CD14-positive monocyte (primary cell): Measurements from ENCODE around the gene CPLANE2. TPM values are rescaled to one million over a fixed set of nuclear protein-coding genes. Genes with fewer than 3 reads are reported as not detected.
"Not testable (repeated sequence)": the region's sequence is repeated elsewhere in the genome, so short reads cannot be mapped to it uniquely, and the experiment has no call there.

Source experiments
- DNase-seq, 3 donors: peaks; one replicate each; pipeline ENCODE4 v3.0.0-alpha.2; 2011 to 2022
- H2AFZ ChIP-seq: 2 replicates; pipeline ENCODE4 v1.6.0; 2012; ENCODE audit warnings: mild to moderate bottlenecking, low read depth, low read length, inconsistent platforms; ENCODE audit not compliant: insufficient read depth, poor library complexity, severe bottlenecking
- H3K27ac ChIP-seq, 2 donors: 1 replicate in 1 of 2; 2 replicates in 1 of 2; pipeline ENCODE4 v1.5.1; 2012 to 2013; ENCODE audit warnings: low read length in 2 of 2, control low read depth in 1 of 2, inconsistent platforms in 1 of 2, low read depth in 1 of 2, mild to moderate bottlenecking in 1 of 2
- H3K27me3 ChIP-seq, 2 donors: one replicate each; pipeline versions ENCODE4 v1.6.0 to v1.6.1; 2011 to 2013; ENCODE audit warnings: low read length in 2 of 2; ENCODE audit not compliant: control insufficient read depth in 2 of 2, insufficient read depth in 2 of 2
- H3K36me3 ChIP-seq, 2 donors: replicated peaks in 1 of 2; 1 replicate in 1 of 2; 2 replicates in 1 of 2; pipeline versions ENCODE4 v1.5.1 to v1.6.1; 2012 to 2013; ENCODE audit warnings: low read length in 2 of 2, control low read depth in 1 of 2, inconsistent platforms in 1 of 2, mild to moderate bottlenecking in 1 of 2; ENCODE audit not compliant: insufficient read depth in 2 of 2, control insufficient read depth in 1 of 2
- H3K4me1 ChIP-seq, 2 donors: 1 replicate in 1 of 2; 2 replicates in 1 of 2; pipeline versions ENCODE4 v1.5.1 to v1.6.1; 2012 to 2013; ENCODE audit warnings: low read length in 2 of 2, control low read depth in 1 of 2, inconsistent platforms in 1 of 2, mild to moderate bottlenecking in 1 of 2, moderate library complexity in 1 of 2; ENCODE audit not compliant: insufficient read depth in 2 of 2, control insufficient read depth in 1 of 2
- H3K4me2 ChIP-seq: replicated peaks from 2 replicates; pipeline ENCODE3; 2012; ENCODE audit warnings: low read length, moderate library complexity, mild to moderate bottlenecking; ENCODE audit not compliant: poor library complexity, severe bottlenecking; ENCODE audit errors: extremely low read depth
- H3K4me3 ChIP-seq, 3 experiments: fragments of 200-600 bp in 1 of 3; sonication (generic) in 1 of 3; replicated peaks in 1 of 3; 1 replicate in 2 of 3; 2 replicates in 1 of 3; pipeline ENCODE4 v1.5.1; 2011 to 2013; ENCODE audit warnings: low read length in 3 of 3, mild to moderate bottlenecking in 3 of 3, control low read depth in 2 of 3, low read depth in 2 of 3, inconsistent platforms in 1 of 3, moderate library complexity in 1 of 3
- H3K79me2 ChIP-seq: 2 replicates; pipeline ENCODE4 v1.6.0; 2012; ENCODE audit warnings: mild to moderate bottlenecking, control low read depth, inconsistent platforms, low read length, moderate library complexity; ENCODE audit not compliant: insufficient read depth
- H3K9ac ChIP-seq: 2 replicates; pipeline ENCODE4 v1.6.0; 2017; ENCODE audit warnings: low read length, mild to moderate bottlenecking; ENCODE audit not compliant: insufficient read depth, poor library complexity, severe bottlenecking
- H3K9me3 ChIP-seq, 2 donors: replicated peaks in 1 of 2; 1 replicate in 1 of 2; 2 replicates in 1 of 2; pipeline versions ENCODE4 v1.5.1 to v1.6.1; 2012 to 2013; ENCODE audit warnings: low read length in 2 of 2, control low read depth in 1 of 2; ENCODE audit not compliant: control insufficient read depth in 1 of 2, insufficient read depth in 1 of 2
- H4K20me1 ChIP-seq: 2 replicates; pipeline ENCODE4 v1.6.0; 2012; ENCODE audit warnings: mild to moderate bottlenecking, low read length, control low read depth, moderate library complexity; ENCODE audit not compliant: insufficient read depth
- H3K27ac Mint-ChIP-seq, 7 donors: one replicate each; pipeline ENCODE4 v1.8.0; 2020; ENCODE audit warnings: mild to moderate bottlenecking in 7 of 7, mixed read lengths in 7 of 7, moderate library complexity in 6 of 7, inconsistent platforms in 2 of 7
- H3K27me3 Mint-ChIP-seq, 3 donors: one replicate each; pipeline ENCODE4 v1.8.0; 2021 to 2022; ENCODE audit warnings: low read depth in 3 of 3, mild to moderate bottlenecking in 3 of 3, mixed read lengths in 3 of 3, moderate library complexity in 3 of 3, inconsistent platforms in 1 of 3
- H3K36me3 Mint-ChIP-seq, 2 donors: one replicate each; pipeline ENCODE4 v1.8.0; 2020; ENCODE audit warnings: mixed read lengths in 2 of 2, inconsistent platforms in 1 of 2, mild to moderate bottlenecking in 1 of 2
- H3K4me1 Mint-ChIP-seq: one replicate; pipeline ENCODE4 v1.8.0; 2020; ENCODE audit warnings: mild to moderate bottlenecking, mixed read lengths
- H3K4me3 Mint-ChIP-seq, 2 donors: one replicate each; pipeline ENCODE4 v1.8.0; 2020; ENCODE audit warnings: mild to moderate bottlenecking in 2 of 2, mixed read lengths in 2 of 2, moderate library complexity in 1 of 2
- H3K9me3 Mint-ChIP-seq, 7 donors: one replicate each; pipeline ENCODE4 v1.8.0; 2020 to 2022; ENCODE audit warnings: mixed read lengths in 7 of 7, mild to moderate bottlenecking in 6 of 7, moderate library complexity in 6 of 7, inconsistent platforms in 2 of 7
- WGBS: methylation state at CpG from one replicate; pipeline ENCODE4 v1.1.5; 2013; ENCODE audit warnings: missing lambda C conversion rate; ENCODE audit not compliant: insufficient coverage; 5-methylcytosine and 5-hydroxymethylcytosine counted together
- intact Hi-C, 2 donors: fragments of 100-400 bp; cut with micrococcal nuclease; formaldehyde crosslinking; loops; one replicate each; pipeline versions ENCODE4 v1.15.0 to v1.15.1; 2023
- polyA plus RNA-seq, 3 donors: library from polyadenylated mRNA; depleted of rRNA in 1 of 3; unstranded in 2 of 3; stranded (reverse) in 1 of 3; fragments of 300-500 nt in 2 of 3; fragments of >200 nt in 1 of 3; fragmentation: Illumina TruSeq in 2 of 3; gene quantifications; 1 replicate in 2 of 3; 2 replicates in 1 of 3; pipeline ENCODE4 v1.2.3, GENCODE V29; 2012 to 2021
- TF ChIP-seq, protein P1 (sequence below): fragments of 200-600 bp; IDR thresholded peaks from one replicate; pipeline ENCODE4 v1.8.0; 2022; ENCODE audit warnings: antibody characterized with exemption, mild to moderate bottlenecking

Gene CPLANE2
- polyA plus RNA-seq, 3 donors, result 0.54 to 1.7 (median 1.4) TPM

DNA sequence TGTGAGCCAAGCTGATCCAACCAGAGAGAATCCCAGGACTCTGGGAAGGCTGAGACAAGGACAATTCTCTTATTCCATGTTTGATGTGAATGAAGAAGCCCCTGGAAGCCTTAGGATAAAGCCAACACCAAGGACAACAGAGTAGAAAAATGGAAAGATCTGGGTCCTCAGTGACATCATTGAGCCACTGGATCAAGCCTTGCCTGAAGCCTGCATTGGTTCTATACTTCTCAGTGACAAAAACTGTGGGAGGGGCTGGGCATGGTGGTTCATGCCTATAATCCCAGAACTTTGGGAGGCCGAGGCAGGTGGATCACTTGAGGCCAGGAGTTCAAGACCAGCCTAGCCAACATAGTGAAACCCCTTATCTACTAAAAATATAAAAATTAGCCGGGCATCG is 40.1 kb downstream of the CPLANE2 start:
- Histone ChIP-seq H3K27me3 (no peaks in the 10 kb centered on the region), H3K4me1 (no peaks in the 10 kb centered on the region), H3K4me3 (no peak overlapping the region), H3K27ac (no peak overlapping the region), H3K79me2 (no peaks in the 10 kb centered on the region), H2AFZ (no peak overlapping the region), H3K4me2 (no peak overlapping the region), H3K9ac (no peak overlapping the region), H4K20me1 (no peaks in the 10 kb centered on the region), H3K9me3 (no peaks in the 10 kb centered on the region), H3K36me3 (no peaks in the 10 kb centered on the region)
- Mint-ChIP-seq H3K27ac (peak overlapping the region in 1 of 7 donors; percentile 59), H3K27me3 (peaks cover 0 to 2% (median 1%) of the 10 kb centered on the region in 3 donors), H3K4me3 (no peak overlapping the region), H3K4me1 (no peaks in the 10 kb centered on the region), H3K9me3 (peaks cover 0 to 2% (median 0%) of the 10 kb centered on the region in 7 donors), H3K36me3 (peaks cover 0 to 6% of the 10 kb centered on the region in 2 donors)
- intact Hi-C loops, result no loop called here
- no peak for DNase-seq
- TF ChIP-seq, protein P1, sequence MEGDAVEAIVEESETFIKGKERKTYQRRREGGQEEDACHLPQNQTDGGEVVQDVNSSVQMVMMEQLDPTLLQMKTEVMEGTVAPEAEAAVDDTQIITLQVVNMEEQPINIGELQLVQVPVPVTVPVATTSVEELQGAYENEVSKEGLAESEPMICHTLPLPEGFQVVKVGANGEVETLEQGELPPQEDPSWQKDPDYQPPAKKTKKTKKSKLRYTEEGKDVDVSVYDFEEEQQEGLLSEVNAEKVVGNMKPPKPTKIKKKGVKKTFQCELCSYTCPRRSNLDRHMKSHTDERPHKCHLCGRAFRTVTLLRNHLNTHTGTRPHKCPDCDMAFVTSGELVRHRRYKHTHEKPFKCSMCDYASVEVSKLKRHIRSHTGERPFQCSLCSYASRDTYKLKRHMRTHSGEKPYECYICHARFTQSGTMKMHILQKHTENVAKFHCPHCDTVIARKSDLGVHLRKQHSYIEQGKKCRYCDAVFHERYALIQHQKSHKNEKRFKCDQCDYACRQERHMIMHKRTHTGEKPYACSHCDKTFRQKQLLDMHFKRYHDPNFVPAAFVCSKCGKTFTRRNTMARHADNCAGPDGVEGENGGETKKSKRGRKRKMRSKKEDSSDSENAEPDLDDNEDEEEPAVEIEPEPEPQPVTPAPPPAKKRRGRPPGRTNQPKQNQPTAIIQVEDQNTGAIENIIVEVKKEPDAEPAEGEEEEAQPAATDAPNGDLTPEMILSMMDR, result no peak
- no CpG with 5 or more reads among the region's 3 CpGs for whole genome bisulfite sequencing

GRCh38 chr1:16196139-16196538 is 40.8 kb downstream of the CPLANE2 start:
- H3K79me2 ChIP-seq, H3K36me3 ChIP-seq, H2AFZ ChIP-seq, DNase-seq, H3K27me3 Mint-ChIP-seq, H3K4me2 ChIP-seq, intact Hi-C loops, H3K27ac Mint-ChIP-seq, H3K9ac ChIP-seq, H3K9me3 Mint-ChIP-seq, H3K36me3 Mint-ChIP-seq, H3K27me3 ChIP-seq, H3K4me1 Mint-ChIP-seq, H3K27ac ChIP-seq, H3K4me1 ChIP-seq, H3K4me3 ChIP-seq, H3K9me3 ChIP-seq, H3K4me3 Mint-ChIP-seq, H4K20me1 ChIP-seq: not testable (repeated sequence)
- WGBS, result 100% methylated on average over 4 of the region's 4 CpGs
